Neuronal stem cell (in vitro differentiated cells): ENCODE results near the gene BARX1.
"Not testable (repeated sequence)": the region's sequence is repeated elsewhere in the genome, so short reads cannot be mapped to it uniquely, and the experiment has no call there.

ENCODE experiments used
- DNase-seq: peaks from one replicate; pipeline ENCODE4 v3.0.0-alpha.2; 2013; ENCODE audit warnings: low spot score
- H2AFZ ChIP-seq: one replicate; pipeline ENCODE4 v1.6.1; 2013; ENCODE audit warnings: mild to moderate bottlenecking, low read length, inconsistent platforms
- H2AK5ac ChIP-seq: 2 replicates; pipeline ENCODE4 v1.6.1; 2013; ENCODE audit warnings: low read depth, mild to moderate bottlenecking, inconsistent platforms, low read length, moderate library complexity, mixed read lengths
- H2BK120ac ChIP-seq: 2 replicates; pipeline ENCODE4 v1.6.1; 2013; ENCODE audit warnings: low read depth, mild to moderate bottlenecking, inconsistent platforms, low read length, moderate library complexity, mixed read lengths
- H2BK12ac ChIP-seq: one replicate; pipeline ENCODE4 v1.6.1; 2013; ENCODE audit warnings: low read length, inconsistent platforms
- H2BK15ac ChIP-seq: 2 replicates; pipeline ENCODE4 v1.6.1; 2013; ENCODE audit warnings: mild to moderate bottlenecking, low read length, inconsistent platforms, mixed read lengths
- H2BK5ac ChIP-seq: one replicate; pipeline ENCODE4 v1.6.1; 2013; ENCODE audit warnings: inconsistent platforms, mild to moderate bottlenecking, low read length, moderate library complexity
- H3K14ac ChIP-seq: one replicate; pipeline ENCODE4 v1.6.1; 2013; ENCODE audit warnings: low read length, inconsistent platforms
- H3K18ac ChIP-seq: 2 replicates; pipeline ENCODE4 v1.6.1; 2013; ENCODE audit warnings: low read length, inconsistent platforms
- H3K23ac ChIP-seq: 2 replicates; pipeline ENCODE4 v1.6.1; 2013; ENCODE audit warnings: low read depth, mild to moderate bottlenecking, mixed read lengths, low read length, inconsistent platforms; ENCODE audit not compliant: poor library complexity
- H3K27ac ChIP-seq: replicated peaks from 3 replicates; pipeline ENCODE4 v1.5.1; 2013; ENCODE audit warnings: low read length, inconsistent platforms
- H3K27me3 ChIP-seq, 3 experiments: 2 replicates each; pipeline ENCODE4 v1.6.1; 2013; ENCODE audit warnings: low read length in 3 of 3, mild to moderate bottlenecking in 2 of 3, inconsistent platforms in 1 of 3, low read depth in 1 of 3, mixed read lengths in 1 of 3, moderate library complexity in 1 of 3; ENCODE audit not compliant: control insufficient read depth in 3 of 3, insufficient read depth in 3 of 3
- H3K36me3 ChIP-seq, 2 donors: replicated peaks in 1 of 2; 2 replicates each; pipeline ENCODE4 v1.6.1; 2013; ENCODE audit warnings: low read length in 2 of 2; ENCODE audit not compliant: control insufficient read depth in 2 of 2, insufficient read depth in 2 of 2
- H3K4ac ChIP-seq: 2 replicates; pipeline ENCODE4 v1.6.1; 2013; ENCODE audit warnings: inconsistent platforms, mild to moderate bottlenecking, low read length, moderate library complexity
- H3K4me1 ChIP-seq, 2 donors: 1 replicate in 1 of 2; 2 replicates in 1 of 2; pipeline ENCODE4 v1.6.1; 2013; ENCODE audit warnings: low read length in 2 of 2, low read depth in 1 of 2; ENCODE audit not compliant: control insufficient read depth in 2 of 2, insufficient read depth in 1 of 2
- H3K4me2 ChIP-seq: one replicate; pipeline ENCODE4 v1.6.1; 2013; ENCODE audit warnings: mild to moderate bottlenecking, low read length, inconsistent platforms; ENCODE audit not compliant: insufficient read depth, poor library complexity, severe bottlenecking
- H3K4me3 ChIP-seq, 2 donors: 2 replicates each; pipeline ENCODE4 v1.5.1; 2013; ENCODE audit warnings: low read length in 2 of 2, mild to moderate bottlenecking in 2 of 2, inconsistent platforms in 1 of 2, moderate library complexity in 1 of 2
- H3K79me1 ChIP-seq: one replicate; pipeline ENCODE4 v1.6.1; 2013; ENCODE audit warnings: low read depth, mild to moderate bottlenecking, inconsistent platforms, low read length, moderate library complexity
- H3K9ac ChIP-seq: one replicate; pipeline ENCODE4 v1.6.1; 2013; ENCODE audit warnings: mild to moderate bottlenecking, low read depth, low read length, inconsistent platforms; ENCODE audit not compliant: poor library complexity
- H3K9me3 ChIP-seq, 2 donors: replicated peaks in 1 of 2; 2 replicates each; pipeline versions ENCODE3 to v1.6.1; 2013; ENCODE audit warnings: low read length in 2 of 2, mild to moderate bottlenecking in 2 of 2, inconsistent platforms in 1 of 2, low read depth in 1 of 2, mixed read lengths in 1 of 2, moderate library complexity in 1 of 2; ENCODE audit not compliant: control insufficient read depth in 2 of 2, insufficient read depth in 1 of 2
- H4K8ac ChIP-seq: one replicate; pipeline ENCODE4 v1.6.1; 2013; ENCODE audit warnings: low read depth, mild to moderate bottlenecking, inconsistent platforms, low read length, moderate library complexity
- H4K91ac ChIP-seq: one replicate; pipeline ENCODE4 v1.6.1; 2013; ENCODE audit warnings: low read length, low read depth, mild to moderate bottlenecking, inconsistent platforms; ENCODE audit not compliant: poor library complexity
- WGBS, 2 donors: extraction: QIAGEN DNeasy Blood & Tissue Kit; methylation state at CpG; one replicate each; pipeline ENCODE4 v1.1.7; 2013; ENCODE audit warnings: missing lambda C conversion rate in 2 of 2, mixed read lengths in 1 of 2; ENCODE audit not compliant: insufficient read length in 2 of 2, insufficient replicate concordance in 1 of 2; ENCODE audit errors: extremely low coverage in 2 of 2; 5-methylcytosine and 5-hydroxymethylcytosine counted together

The BARX1 gene

GRCh38 chr9:93975262-93975661 is 20.1 kb upstream of the BARX1 start:
- H2AK5ac ChIP-seq = no peak overlapping the region
- H2BK120ac ChIP-seq = no peak overlapping the region
- no peak overlapping the region for H3K4me2 ChIP-seq
- WGBS, 2 donors = no CpG with 5 or more reads among the region's 7 CpGs
- no peak overlapping the region for H2BK5ac ChIP-seq
- no peaks in the 10 kb centered on the region for H3K4me1 ChIP-seq
- no peak overlapping the region for H3K23ac ChIP-seq
- no peak overlapping the region for H3K4ac ChIP-seq
- H3K9me3 ChIP-seq = peaks cover 0 to 2% of the 10 kb centered on the region in 2 donors
- H2BK15ac ChIP-seq = no peak overlapping the region
- no peak overlapping the region for H2BK12ac ChIP-seq
- no peak overlapping the region for H3K14ac ChIP-seq
- H4K91ac ChIP-seq = no peak overlapping the region
- no peaks in the 10 kb centered on the region for H3K36me3 ChIP-seq
- peak overlapping the region; percentile 33 for H3K18ac ChIP-seq
- no peak overlapping the region for H3K9ac ChIP-seq
- H2AFZ ChIP-seq = no peak overlapping the region
- H4K8ac ChIP-seq = no peak overlapping the region
- H3K79me1 ChIP-seq = no peaks in the 10 kb centered on the region
- H3K27me3 ChIP-seq = peaks cover 0 to 13% (median 2%) of the 10 kb centered on the region in 3 experiments
- no peak overlapping the region for H3K27ac ChIP-seq
- H3K4me3 ChIP-seq = no peak overlapping the region
- DNase-seq = no peak

DNA sequence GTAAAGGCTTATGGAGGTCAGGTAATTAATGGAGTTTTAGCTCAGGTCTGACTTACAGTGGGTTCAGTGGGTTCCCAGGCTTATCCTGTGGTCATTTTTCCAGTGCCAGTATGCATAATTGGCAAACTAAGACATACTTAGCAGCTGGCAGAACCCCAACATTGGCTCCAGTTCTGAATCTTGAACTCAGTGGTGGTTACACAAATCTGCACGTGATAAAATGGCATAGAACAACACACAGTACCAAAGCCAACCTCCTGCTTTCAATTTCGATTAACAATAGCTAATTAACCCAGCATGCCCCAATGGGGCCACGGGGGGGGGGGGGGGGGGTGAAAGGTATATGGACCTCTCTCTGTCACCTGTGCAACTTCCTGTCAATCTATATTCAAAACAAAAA is 19.0 kb upstream of the BARX1 start:
- no peak overlapping the region for H4K91ac ChIP-seq
- H3K4me2 ChIP-seq = no peak overlapping the region
- H3K27me3 ChIP-seq = peaks cover 0 to 13% (median 2%) of the 10 kb centered on the region in 3 experiments
- no peak overlapping the region for H3K4ac ChIP-seq
- no peak overlapping the region for H3K18ac ChIP-seq
- H3K14ac ChIP-seq = no peak overlapping the region
- H3K23ac ChIP-seq = no peak overlapping the region
- WGBS, 2 donors = no CpG with 5 or more reads among the region's 3 CpGs
- DNase-seq = no peak
- no peak overlapping the region for H2AK5ac ChIP-seq
- H3K4me1 ChIP-seq = no peaks in the 10 kb centered on the region
- peaks cover 0 to 2% of the 10 kb centered on the region in 2 donors for H3K9me3 ChIP-seq
- no peak overlapping the region for H3K27ac ChIP-seq
- H2BK12ac ChIP-seq = no peak overlapping the region
- no peak overlapping the region for H4K8ac ChIP-seq
- no peaks in the 10 kb centered on the region for H3K36me3 ChIP-seq
- H3K9ac ChIP-seq = no peak overlapping the region
- H3K4me3 ChIP-seq = no peak overlapping the region
- no peak overlapping the region for H2BK120ac ChIP-seq
- no peaks in the 10 kb centered on the region for H3K79me1 ChIP-seq
- H2BK15ac ChIP-seq = no peak overlapping the region
- H2AFZ ChIP-seq = no peak overlapping the region
- H2BK5ac ChIP-seq = no peak overlapping the region

- H2BK15ac ChIP-seq, H2AFZ ChIP-seq, H2BK12ac ChIP-seq, H3K23ac ChIP-seq, H3K4me3 ChIP-seq, H4K91ac ChIP-seq, H3K36me3 ChIP-seq, H3K4me2 ChIP-seq, H3K9ac ChIP-seq, H2AK5ac ChIP-seq, H3K14ac ChIP-seq, H3K18ac ChIP-seq, H3K79me1 ChIP-seq, H3K27ac ChIP-seq, H3K4me1 ChIP-seq, H4K8ac ChIP-seq, H3K4ac ChIP-seq, H2BK120ac ChIP-seq, H3K9me3 ChIP-seq, H2BK5ac ChIP-seq, H3K27me3 ChIP-seq, DNase-seq: not testable (repeated sequence)
- WGBS, 2 donors = no CpG with 5 or more reads among the region's 3 CpGs
These were observed 17.5 kb upstream of the BARX1 start for GRCh38 chr9:93972655-93973054.

- no peak overlapping the region for H3K4me3 ChIP-seq
- H2BK15ac ChIP-seq = no peak overlapping the region
- H3K27ac ChIP-seq = no peak overlapping the region
- no peak overlapping the region for H3K4ac ChIP-seq
- H3K9me3 ChIP-seq = peaks cover 0 to 2% of the 10 kb centered on the region in 2 donors
- H3K23ac ChIP-seq = no peak overlapping the region
- H2BK12ac ChIP-seq = no peak overlapping the region
- H2BK120ac ChIP-seq = no peak overlapping the region
- no peaks in the 10 kb centered on the region for H3K4me1 ChIP-seq
- H3K4me2 ChIP-seq = no peak overlapping the region
- no peak for DNase-seq
- H3K79me1 ChIP-seq = no peaks in the 10 kb centered on the region
- no peak overlapping the region for H4K91ac ChIP-seq
- peaks cover 0 to 15% (median 0%) of the 10 kb centered on the region in 3 experiments for H3K27me3 ChIP-seq
- no peak overlapping the region for H3K9ac ChIP-seq
- H2AK5ac ChIP-seq = peak overlapping the region; percentile 71
- peak overlapping the region; percentile 15 for H3K18ac ChIP-seq
- no peak overlapping the region for H2AFZ ChIP-seq
- no peak overlapping the region for H3K14ac ChIP-seq
- H4K8ac ChIP-seq = no peak overlapping the region
- H3K36me3 ChIP-seq = no peaks in the 10 kb centered on the region
- no peak overlapping the region for H2BK5ac ChIP-seq
- no CpG with 5 or more reads among the region's 3 CpGs for WGBS, 2 donors
These were observed 14.1 kb upstream of the BARX1 start for GRCh38 chr9:93969328-93969661.
